GM04504 (cell line): Measurements from ENCODE around the gene KRT78.
"Not testable (repeated sequence)": the region's sequence is repeated elsewhere in the genome, so short reads cannot be mapped to it uniquely, and the experiment has no call there.

Experiments
- DNase-seq: peaks from one replicate; pipeline ENCODE4 v3.0.0-alpha.2; 2012; ENCODE audit warnings: low read depth

KRT78 gene

GRCh38 chr12:52796429-52796794 lies 52.4 kb downstream of the KRT78 start:
- DNase-seq: no peak

GRCh38 chr12:52795694-52796428 lies 52.9 kb downstream of the KRT78 start, which contains the start of gene KRT3:
Gene KRT3, minus strand, starts transcription at chr12:52796117. Its CDS starts 75 bp downstream, at chr12:52796042.
- DNase-seq: no peak

GRCh38 chr12:52795332-52795674 lies 53.5 kb downstream of the KRT78 start:
- not testable (repeated sequence) for DNase-seq

GRCh38 chr12:52794479-52795331 lies 54.1 kb downstream of the KRT78 start:
- no peak for DNase-seq

DNA sequence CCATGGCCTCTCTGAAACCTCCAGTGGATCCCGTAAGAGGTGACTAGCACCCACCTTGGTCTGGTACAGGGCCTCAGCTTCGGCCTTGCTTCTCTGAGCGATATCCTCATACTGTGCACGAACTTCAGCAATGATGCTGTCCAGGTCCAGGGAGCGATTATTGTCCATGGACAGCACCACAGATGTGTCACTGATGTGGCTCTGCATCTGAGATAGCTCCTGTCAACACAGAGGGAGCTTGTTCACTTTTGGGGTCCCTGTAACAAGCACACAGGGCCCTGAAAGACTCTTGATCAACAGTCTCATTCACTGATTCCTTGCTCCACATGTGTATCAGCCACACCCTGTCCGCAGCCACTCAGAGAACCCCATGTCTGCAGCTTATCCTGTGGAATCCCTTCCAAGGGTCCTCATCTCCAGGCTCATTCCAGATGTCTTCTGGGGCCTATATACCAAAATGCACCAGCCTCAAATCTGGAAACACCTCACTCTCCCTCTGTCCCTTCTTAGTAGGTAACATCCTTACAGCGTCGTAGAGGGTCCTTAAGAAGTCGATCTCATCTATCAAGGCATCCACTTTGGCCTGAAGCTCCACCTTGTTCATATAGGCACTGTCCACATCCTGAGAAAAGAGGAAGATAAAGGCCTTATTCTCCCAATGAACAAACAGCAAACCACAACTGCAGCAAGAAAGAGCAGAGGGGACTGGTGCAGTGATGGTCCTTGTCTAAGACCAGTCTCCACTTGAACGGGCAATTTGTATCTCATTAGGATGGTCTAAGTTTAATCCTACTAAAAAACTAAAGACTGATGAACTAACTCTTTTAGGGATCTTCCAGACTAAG lies 56.4 kb downstream of the KRT78 start:
- DNase-seq: no peak

DNA sequence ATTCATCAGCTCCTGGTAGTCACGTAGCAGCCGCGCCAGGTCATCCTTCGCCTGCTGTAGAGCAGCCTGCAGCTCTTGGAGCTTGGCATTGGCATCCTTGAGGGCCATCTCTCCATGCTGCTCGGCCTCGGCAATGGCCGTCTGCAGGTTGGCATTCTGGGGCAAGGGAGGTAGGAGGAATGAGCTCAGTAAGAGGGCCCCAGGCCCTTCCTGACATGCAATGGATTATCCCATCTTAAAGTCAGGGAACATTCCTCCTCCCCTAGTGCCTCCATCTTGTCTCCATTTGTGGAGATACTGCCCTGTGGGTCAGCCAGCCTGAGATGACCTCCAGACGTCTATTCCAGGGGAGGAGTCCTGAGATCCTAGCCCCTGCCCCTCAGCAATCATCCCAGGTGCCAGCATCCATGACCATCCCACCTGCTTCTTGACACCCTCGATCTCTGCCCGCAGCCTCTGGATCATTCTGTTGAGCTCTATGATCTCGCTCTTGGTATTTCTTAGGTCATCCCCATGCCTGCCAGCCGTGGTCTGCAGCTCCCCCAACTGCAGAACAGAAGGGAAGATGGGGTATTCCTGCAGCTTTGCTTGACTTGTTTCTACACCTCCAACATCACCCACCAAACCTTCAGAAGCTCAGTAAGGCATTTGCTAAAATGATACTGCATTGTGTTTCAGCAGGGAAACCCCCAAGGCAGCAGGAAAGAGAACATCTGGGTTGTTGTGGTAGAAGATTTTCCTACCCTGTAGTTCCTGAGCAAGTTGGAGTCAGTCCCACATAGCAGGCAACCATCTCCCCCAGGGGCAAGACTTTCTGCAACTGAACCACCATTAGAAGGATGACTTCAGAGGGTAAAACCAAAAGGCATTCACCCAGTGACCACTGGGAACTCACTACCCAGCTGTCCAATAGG lies 57.3 kb downstream of the KRT78 start:
- DNase-seq: no peak

DNA sequence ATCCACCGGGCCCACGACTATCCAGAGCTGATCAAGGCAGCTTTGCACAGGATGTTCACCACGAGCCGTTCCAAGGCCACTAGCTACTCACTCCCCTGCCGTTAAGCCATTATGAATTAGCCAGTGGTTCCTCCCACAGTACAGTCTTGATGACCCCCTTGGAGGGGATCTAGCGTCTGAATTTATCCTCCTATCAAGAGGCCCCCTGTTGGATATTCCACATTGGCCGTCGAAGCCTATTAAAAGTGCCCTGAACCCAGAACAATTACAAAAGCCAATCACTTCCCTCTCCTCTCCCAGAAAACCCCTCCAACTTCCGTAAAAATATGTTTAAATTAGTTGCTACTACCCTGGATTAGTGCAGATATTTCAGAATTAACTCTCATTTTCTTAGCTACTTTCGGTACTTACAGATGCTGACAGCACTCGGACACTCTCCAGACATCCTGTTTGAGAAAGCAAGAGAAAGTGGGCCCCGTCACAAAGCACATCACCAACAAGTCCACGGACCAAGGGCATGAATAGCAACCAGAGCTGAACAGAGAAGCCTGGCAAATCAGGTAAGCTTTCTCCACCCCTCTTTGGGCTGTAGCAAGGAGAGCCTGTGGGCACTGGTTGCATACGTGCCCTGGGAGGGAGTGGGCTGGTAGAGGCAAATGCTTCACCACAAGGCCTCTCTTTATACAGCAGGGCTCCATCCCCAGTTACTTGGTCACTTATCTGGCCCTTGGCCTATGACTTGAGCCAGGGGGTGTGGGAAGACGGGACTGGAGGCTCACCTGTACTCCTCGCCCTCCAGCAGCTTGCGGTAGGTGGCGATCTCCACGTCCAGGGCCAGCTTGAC lies 58.1 kb downstream of the KRT78 start:
- DNase-seq: no peak

DNA sequence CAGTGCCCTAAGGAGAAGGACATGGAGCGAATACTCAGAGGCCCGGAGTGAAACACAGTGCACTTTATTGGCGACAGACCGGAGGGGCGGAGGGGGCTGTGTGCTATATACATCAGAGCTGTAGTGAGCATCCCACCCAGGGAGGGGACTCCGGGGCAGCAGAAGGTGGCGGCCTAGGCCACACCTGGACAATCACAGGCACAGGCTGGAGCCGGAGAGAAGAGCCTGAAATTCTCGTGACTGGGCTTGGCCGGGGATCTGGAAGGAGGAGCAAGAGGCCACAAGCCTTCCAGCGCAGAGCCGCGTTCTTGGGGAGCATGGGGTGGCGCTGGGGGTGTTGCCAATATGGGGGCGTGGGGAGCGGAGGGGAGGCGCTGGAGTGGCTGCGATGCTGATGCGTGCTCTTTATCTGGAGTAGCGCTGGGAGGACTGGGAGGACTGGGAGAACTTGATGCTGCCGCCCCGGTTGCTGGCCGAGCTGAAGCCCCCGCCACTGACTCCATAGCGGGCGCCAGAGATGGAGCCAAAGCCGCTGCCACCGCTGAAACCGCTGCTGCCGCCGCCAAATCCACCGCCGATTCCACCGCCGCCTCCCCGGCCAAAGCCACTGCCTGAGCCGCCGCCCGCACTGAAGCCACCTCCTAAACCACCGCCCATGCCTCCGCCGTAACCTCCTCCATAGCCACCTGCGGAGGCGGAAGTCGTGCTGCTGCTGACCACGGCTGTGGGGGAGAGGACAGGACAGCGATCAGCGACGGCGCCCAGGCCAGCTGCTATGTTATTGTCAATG lies 59.0 kb downstream of the KRT78 start:
- DNase-seq: no peak

DNA sequence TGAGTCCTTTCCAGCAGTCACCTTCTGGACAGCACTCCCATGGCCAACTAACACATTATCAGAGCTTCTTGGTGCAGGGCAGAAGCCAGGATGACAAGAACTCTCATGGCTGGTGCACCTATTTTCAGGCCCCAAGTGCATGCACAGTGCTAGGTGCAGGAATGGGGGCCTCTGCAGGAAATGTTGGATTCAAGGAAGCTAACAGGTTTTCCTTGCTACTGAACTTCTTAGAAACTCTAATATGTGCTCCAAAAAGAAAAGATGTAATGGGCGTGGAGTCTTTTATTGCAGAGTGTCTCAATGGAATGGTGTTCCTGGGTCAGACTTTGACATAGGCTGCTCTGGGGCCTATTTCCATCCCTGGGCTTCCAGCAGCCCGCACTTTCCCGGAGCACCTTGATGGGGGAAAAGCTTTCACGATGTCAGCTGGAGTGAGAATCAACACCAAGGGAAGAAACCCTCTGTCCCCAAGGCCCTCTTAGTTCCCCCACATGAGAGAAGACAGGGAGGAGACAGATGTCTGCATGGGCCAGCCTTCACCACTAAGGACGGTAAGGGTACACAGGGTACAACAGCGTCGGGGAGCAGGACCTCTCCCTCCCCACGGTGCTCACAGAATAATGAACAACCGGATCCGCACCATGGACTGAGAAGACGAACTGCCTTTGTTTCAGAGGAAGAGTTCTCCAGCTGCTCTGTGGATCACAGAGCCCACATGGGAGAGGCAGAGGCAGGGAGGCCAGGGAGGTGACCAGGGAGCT lies 59.7 kb downstream of the KRT78 start:
- no peak for DNase-seq

DNA sequence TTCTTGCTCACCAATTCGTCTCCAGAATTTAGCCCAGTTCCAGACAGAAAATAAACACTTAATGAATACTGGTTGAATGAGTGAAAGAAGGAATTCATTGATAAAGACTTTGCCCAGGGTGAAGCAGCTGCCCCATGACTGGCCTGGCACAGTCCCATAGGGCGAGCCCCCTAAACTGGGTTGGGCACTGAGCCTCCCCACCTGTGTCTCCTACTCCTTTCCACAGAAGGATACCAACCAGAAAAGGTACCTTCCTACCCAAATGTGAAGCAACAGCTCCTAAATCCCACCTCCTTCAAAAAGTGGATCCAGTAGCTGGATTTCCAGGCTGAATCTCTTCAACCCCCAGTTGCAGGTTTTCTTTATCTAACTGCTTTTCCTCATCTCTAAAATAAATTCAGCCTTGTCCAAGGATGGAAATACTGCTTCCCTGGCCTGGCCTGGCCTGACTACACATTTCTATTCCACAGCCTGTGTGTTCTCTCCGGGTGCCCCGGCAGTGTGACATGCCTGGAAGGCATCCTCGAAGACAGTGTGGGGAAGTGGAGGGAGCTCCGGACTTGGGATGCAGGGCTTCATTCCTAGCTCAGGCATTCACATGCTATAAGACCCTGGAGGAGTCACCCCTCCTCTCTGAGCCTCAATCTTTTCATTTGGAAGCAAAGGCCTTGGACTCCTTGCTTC lies 60.5 kb downstream of the KRT78 start:
- DNase-seq: no peak
